Fibroblast of lung (primary cell): ENCODE data around the gene AZU1. TPM values are rescaled to one million over a fixed set of nuclear protein-coding genes. Genes with fewer than 3 reads are reported as not detected.

Experiments
- DNase-seq, 2 donors: peaks; one replicate each; pipeline versions ENCODE4 v3.0.0 to v3.0.0-alpha.2; 2010; ENCODE audit warnings: low read depth in 2 of 2
- H2AFZ ChIP-seq: 2 replicates; pipeline ENCODE4 v1.5.1; 2012; ENCODE audit warnings: low read length, control low read depth, inconsistent platforms
- H3K27ac ChIP-seq: 2 replicates; pipeline ENCODE4 v1.5.1; 2011; ENCODE audit warnings: low read length, control low read depth; ENCODE audit not compliant: insufficient read depth
- H3K27me3 ChIP-seq: 2 replicates; pipeline ENCODE4 v1.5.1; 2011; ENCODE audit warnings: mild to moderate bottlenecking, low read length; ENCODE audit not compliant: control insufficient read depth, insufficient read depth
- H3K36me3 ChIP-seq: 2 replicates; pipeline ENCODE4 v1.5.1; 2011; ENCODE audit warnings: low read length; ENCODE audit not compliant: control insufficient read depth, insufficient read depth
- H3K4me1 ChIP-seq: 2 replicates; pipeline ENCODE4 v1.5.1; 2011; ENCODE audit warnings: low read length; ENCODE audit not compliant: control insufficient read depth, insufficient read depth; ENCODE audit errors: extremely low read depth
- H3K4me2 ChIP-seq: 2 replicates; pipeline ENCODE4 v1.5.1; 2011; ENCODE audit warnings: low read length, control low read depth; ENCODE audit not compliant: insufficient read depth; ENCODE audit errors: extremely low read depth
- H3K4me3 ChIP-seq, 4 experiments: fragments of 200-600 bp in 1 of 4; sonication (generic) in 1 of 4; replicated peaks in 1 of 4; 2 replicates each; pipeline ENCODE4 v1.5.1; 2011 to 2016; ENCODE audit warnings: low read length in 4 of 4, low read depth in 3 of 4, mild to moderate bottlenecking in 3 of 4, control low read depth in 2 of 4, inconsistent platforms in 1 of 4, mixed read lengths in 1 of 4; ENCODE audit not compliant: insufficient read depth in 1 of 4; ENCODE audit errors: control extremely low read depth in 1 of 4
- H3K79me2 ChIP-seq: 2 replicates; pipeline ENCODE4 v1.5.1; 2012; ENCODE audit warnings: mild to moderate bottlenecking, low read length, inconsistent platforms; ENCODE audit not compliant: control insufficient read depth, insufficient read depth
- H3K9ac ChIP-seq: 2 replicates; pipeline ENCODE4 v1.5.1; 2011; ENCODE audit warnings: mild to moderate bottlenecking, low read length, control low read depth; ENCODE audit not compliant: insufficient read depth
- H3K9me3 ChIP-seq: 2 replicates; pipeline ENCODE4 v1.5.1; 2012; ENCODE audit warnings: low read depth, low read length; ENCODE audit not compliant: control insufficient read depth, insufficient read depth
- H4K20me1 ChIP-seq: 2 replicates; pipeline ENCODE4 v1.5.1; 2011; ENCODE audit warnings: low read length; ENCODE audit not compliant: control insufficient read depth, insufficient read depth; ENCODE audit errors: extremely low read depth
- EZH2 ChIP-seq: IDR thresholded peaks from 2 replicates; pipeline ENCODE4 v1.5.1; 2012; ENCODE audit warnings: low read length, control low read depth, mild to moderate bottlenecking; ENCODE audit errors: missing control alignments
- polyA plus RNA-seq, 2 donors: library from polyadenylated mRNA; depleted of rRNA in 1 of 2; stranded (reverse) in 1 of 2; unstranded in 1 of 2; fragments of >200 nt; gene quantifications; 2 replicates each; pipeline ENCODE4 v1.2.1, GENCODE V29; 2011 to 2012; ENCODE audit warnings: missing spikeins in 1 of 2
- total RNA-seq: library from RNA; depleted of rRNA; stranded (reverse); fragments of >200 nt; gene quantifications from 2 replicates; pipeline ENCODE4 v1.2.1, GENCODE V29; 2014
- TF ChIP-seq, protein P1 (sequence below), 2 donors: IDR thresholded peaks in 1 of 2; conservative IDR thresholded peaks in 1 of 2; 1 replicate in 1 of 2; 2 replicates in 1 of 2; pipeline ENCODE4 v1.5.1; 2011 to 2012; ENCODE audit warnings: low read length in 2 of 2, control low read depth in 1 of 2, inconsistent platforms in 1 of 2, low read depth in 1 of 2, mild to moderate bottlenecking in 1 of 2

Gene AZU1
- total and polyA plus RNA-seq, 2 donors (not counting 1 experiment from before 2014, with no cell fraction given) = 0.17 TPM; not detected in 1

GRCh38 chr19:861756-862580, 34.3 kb downstream of the AZU1 start:
- Histone ChIP-seq H3K79me2 (no peaks in the 10 kb centered on the region), H3K4me1 (no peaks in the 10 kb centered on the region), H3K9me3 (no peaks in the 10 kb centered on the region), H3K27ac (no peak overlapping the region), H3K4me3 (no peak overlapping the region), H3K36me3 (no peaks in the 10 kb centered on the region), H4K20me1 (no peaks in the 10 kb centered on the region), H3K9ac (no peak overlapping the region), H3K27me3 (no peaks in the 10 kb centered on the region), H3K4me2 (no peak overlapping the region), H2AFZ (no peak overlapping the region)
- no peak for TF ChIP-seq EZH2
- TF ChIP-seq, protein P1, sequence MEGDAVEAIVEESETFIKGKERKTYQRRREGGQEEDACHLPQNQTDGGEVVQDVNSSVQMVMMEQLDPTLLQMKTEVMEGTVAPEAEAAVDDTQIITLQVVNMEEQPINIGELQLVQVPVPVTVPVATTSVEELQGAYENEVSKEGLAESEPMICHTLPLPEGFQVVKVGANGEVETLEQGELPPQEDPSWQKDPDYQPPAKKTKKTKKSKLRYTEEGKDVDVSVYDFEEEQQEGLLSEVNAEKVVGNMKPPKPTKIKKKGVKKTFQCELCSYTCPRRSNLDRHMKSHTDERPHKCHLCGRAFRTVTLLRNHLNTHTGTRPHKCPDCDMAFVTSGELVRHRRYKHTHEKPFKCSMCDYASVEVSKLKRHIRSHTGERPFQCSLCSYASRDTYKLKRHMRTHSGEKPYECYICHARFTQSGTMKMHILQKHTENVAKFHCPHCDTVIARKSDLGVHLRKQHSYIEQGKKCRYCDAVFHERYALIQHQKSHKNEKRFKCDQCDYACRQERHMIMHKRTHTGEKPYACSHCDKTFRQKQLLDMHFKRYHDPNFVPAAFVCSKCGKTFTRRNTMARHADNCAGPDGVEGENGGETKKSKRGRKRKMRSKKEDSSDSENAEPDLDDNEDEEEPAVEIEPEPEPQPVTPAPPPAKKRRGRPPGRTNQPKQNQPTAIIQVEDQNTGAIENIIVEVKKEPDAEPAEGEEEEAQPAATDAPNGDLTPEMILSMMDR (conservative IDR thresholded peaks at IDR 0.05 in 1 of 2, IDR thresholded peaks at IDR 0.05 in 1 of 2; ENCODE audit: low read depth in 1 of 2, low read length in 2 of 2) = no peak
- DNase-seq = peak in 1 of 2 donors; percentile 34

- peak; percentile 37 to 56 for DNase-seq
- Histone ChIP-seq H3K36me3 (no peaks in the 10 kb centered on the region), H3K27ac (no peak overlapping the region), H3K4me3 (no peak overlapping the region), H3K4me2 (no peak overlapping the region), H3K4me1 (no peaks in the 10 kb centered on the region), H3K9ac (no peak overlapping the region), H3K27me3 (no peaks in the 10 kb centered on the region), H4K20me1 (no peaks in the 10 kb centered on the region), H3K9me3 (no peaks in the 10 kb centered on the region), H3K79me2 (no peaks in the 10 kb centered on the region), H2AFZ (no peak overlapping the region)
- TF ChIP-seq EZH2 = no peak
- TF ChIP-seq, protein P1 (conservative IDR thresholded peaks at IDR 0.05 in 1 of 2, IDR thresholded peaks at IDR 0.05 in 1 of 2; ENCODE audit: low read depth in 1 of 2, low read length in 2 of 2) = no peak
Measured at GRCh38 chr19:862581-863314, 35.1 kb downstream of the AZU1 start.

- no peaks in the 10 kb centered on the region for H3K9me3 ChIP-seq
- H4K20me1 ChIP-seq = no peaks in the 10 kb centered on the region
- H3K36me3 ChIP-seq = peaks cover 2% of the 10 kb centered on the region
- H3K9ac ChIP-seq = no peak overlapping the region
- H3K4me3 ChIP-seq = no peak overlapping the region
- no peak overlapping the region for H3K27ac ChIP-seq
- DNase-seq = no peak
- no peaks in the 10 kb centered on the region for H3K27me3 ChIP-seq
- no peak for TF ChIP-seq EZH2
- TF ChIP-seq, protein P1 (conservative IDR thresholded peaks at IDR 0.05 in 1 of 2, IDR thresholded peaks at IDR 0.05 in 1 of 2; ENCODE audit: low read depth in 1 of 2, low read length in 2 of 2) = no peak
- no peak overlapping the region for H2AFZ ChIP-seq
- no peak overlapping the region for H3K4me2 ChIP-seq
- H3K4me1 ChIP-seq = no peaks in the 10 kb centered on the region
- H3K79me2 ChIP-seq = no peaks in the 10 kb centered on the region
Measured at GRCh38 chr19:863315-863620, 35.6 kb downstream of the AZU1 start.
